ENCODE data around the gene OR4C12. TPM values are rescaled to one million over a fixed set of nuclear protein-coding genes. Genes with fewer than 3 reads are reported as not detected.

The OR4C12 gene
- not detected in 2 replicates for total RNA-seq

DNA sequence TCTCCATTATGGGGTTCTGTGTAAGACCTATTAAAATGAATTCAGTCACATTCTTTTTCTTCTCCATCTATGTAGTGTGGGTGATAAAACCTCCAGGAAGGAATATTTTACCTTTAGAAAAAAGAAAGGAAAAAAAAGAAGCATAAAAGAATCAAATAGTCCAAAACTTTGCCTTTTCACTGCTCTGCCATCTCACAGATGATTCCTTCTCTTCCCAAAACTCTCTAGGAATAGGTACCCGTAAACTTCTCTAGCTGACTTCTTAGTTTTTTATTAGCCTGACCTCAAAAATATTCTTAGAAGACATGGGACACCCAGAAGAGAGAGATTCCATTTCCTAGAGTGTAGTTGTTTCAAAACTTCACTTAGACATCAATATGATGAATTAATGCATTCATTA, at the start of gene OR4C12:
TSS of gene OR4C12 (minus strand) at position 101 of the 400 bp plus-strand sequence. CDS start at position 67, 34 bp downstream.

DNA sequence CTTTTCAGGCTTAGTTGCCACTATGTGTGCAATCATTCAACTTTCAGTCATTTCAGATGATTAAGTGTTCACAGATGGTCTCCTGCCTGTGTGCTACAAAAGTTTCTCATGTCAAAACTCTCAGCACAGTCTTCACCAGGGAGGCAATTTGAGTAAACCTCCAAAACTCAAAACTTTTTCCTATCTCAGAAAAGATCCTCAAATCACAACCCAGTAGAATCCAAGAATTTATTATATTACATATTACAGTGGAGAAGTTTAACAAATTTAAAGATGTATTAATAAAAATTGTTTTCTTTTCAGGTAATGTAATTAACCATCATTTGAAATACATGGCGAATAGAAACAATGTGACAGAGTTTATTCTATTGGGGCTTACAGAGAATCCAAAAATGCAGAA, 30.2 kb downstream of the OR4C12 start, which contains the start of gene OR4C13:
TSS of gene OR4C13 (plus strand) at position 301 of the 400 bp plus-strand sequence. CDS start at position 333, 32 bp downstream.

Other genes with a start within 250 kb of the OR4C12 start
- not detected in 2 replicates for gene OR4C13, start 30.1 kb downstream of the OR4C12 start, total RNA-seq
- not detected in 2 replicates for gene OR4C45, start 50.3 kb upstream of the OR4C12 start, total RNA-seq